22Rv1 (cell line): ENCODE measurements around the gene ROPN1B.

Experiments
- ZFX ChIP-seq: fragments of 450-650 bp; IDR thresholded peaks from 2 replicates; pipeline ENCODE4 v1.6.1; 2017; ENCODE audit warnings: antibody characterized with exemption, borderline replicate concordance
- TF ChIP-seq, protein P1 (sequence below): fragments of 450-650 bp; IDR thresholded peaks from 2 replicates; pipeline ENCODE4 v1.5.1; 2017; ENCODE audit warnings: mild to moderate bottlenecking

DNA sequence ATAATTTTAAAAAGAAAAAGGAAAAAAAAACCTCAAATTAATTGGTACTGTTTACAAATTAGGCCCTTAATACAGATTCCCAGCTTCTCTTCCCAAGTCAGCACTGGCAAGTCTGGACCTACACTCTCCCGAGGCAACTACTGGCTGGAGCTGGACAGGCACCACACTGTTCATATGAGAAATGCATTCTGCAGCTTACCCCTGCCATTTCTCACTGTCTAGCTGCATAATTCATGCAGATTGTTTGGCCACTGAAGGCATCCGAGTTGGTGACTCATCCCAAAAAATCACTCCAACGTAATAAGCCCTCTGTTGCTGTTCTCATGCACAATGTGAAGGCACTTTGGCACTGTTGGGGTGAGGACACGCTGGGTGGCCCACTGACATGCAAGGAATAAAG lies 45.3 kb downstream of the ROPN1B start:
- TF ChIP-seq ZFX = no peak
- TF ChIP-seq, protein P1, sequence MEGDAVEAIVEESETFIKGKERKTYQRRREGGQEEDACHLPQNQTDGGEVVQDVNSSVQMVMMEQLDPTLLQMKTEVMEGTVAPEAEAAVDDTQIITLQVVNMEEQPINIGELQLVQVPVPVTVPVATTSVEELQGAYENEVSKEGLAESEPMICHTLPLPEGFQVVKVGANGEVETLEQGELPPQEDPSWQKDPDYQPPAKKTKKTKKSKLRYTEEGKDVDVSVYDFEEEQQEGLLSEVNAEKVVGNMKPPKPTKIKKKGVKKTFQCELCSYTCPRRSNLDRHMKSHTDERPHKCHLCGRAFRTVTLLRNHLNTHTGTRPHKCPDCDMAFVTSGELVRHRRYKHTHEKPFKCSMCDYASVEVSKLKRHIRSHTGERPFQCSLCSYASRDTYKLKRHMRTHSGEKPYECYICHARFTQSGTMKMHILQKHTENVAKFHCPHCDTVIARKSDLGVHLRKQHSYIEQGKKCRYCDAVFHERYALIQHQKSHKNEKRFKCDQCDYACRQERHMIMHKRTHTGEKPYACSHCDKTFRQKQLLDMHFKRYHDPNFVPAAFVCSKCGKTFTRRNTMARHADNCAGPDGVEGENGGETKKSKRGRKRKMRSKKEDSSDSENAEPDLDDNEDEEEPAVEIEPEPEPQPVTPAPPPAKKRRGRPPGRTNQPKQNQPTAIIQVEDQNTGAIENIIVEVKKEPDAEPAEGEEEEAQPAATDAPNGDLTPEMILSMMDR = no peak
